ENCODE measurements around the gene SYNDIG1.

SYNDIG1 gene

DNA sequence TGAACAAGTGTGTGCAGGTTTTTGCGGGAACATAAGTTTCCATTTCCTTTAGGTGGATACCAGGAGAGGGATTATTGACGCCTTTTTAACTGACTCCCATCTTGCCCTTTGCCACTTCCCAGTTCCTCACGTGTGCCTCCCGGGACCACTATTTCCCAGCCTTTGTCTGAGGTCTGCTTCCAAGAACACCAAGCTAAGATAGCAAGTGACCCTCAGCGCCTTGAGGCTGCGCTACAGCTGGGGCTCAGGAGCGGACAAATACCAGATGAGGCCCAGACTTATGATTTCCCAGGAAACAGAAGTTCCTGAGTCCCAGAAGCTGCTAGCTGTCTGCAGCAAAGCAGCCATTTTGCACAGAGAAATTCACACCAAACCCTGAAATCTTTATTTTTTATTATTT, 216.7 kb downstream of the SYNDIG1 start:
- no peak for DNase-seq (ENCODE audit: low read depth in 4 of 4, low spot score in 1 of 4)

DNA sequence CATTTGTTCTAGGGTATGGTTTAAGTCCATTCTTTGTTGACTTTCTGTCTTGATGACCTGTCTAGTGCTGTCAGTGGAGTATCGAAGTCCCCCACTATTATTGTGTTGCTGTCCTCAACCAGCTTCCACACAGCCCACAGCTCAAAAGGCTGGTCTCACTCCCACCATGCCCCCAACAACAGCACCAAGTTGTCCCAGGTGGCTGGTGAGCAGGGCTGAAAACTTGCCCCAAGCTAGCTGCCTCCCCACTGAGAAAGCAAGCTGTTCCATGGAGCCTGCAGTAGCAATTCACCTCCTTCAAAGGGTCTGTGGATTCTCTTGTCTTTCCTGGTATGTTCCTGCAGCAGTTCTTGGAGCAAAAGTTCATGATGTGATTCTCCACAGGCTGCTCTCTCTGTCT, 221.0 kb downstream of the SYNDIG1 start:
- no peak for DNase-seq (ENCODE audit: low read depth in 4 of 4, low spot score in 1 of 4)

GRCh38 chr20:24691901-24692351, 222.5 kb downstream of the SYNDIG1 start:
- no peak for DNase-seq (ENCODE audit: low read depth in 4 of 4, low spot score in 1 of 4)

GRCh38 chr20:24692446-24693200, 223.2 kb downstream of the SYNDIG1 start:
- DNase-seq (ENCODE audit: low read depth in 4 of 4, low spot score in 1 of 4) = no peak

GRCh38 chr20:24693466-24694156, 224.2 kb downstream of the SYNDIG1 start:
- DNase-seq (ENCODE audit: low read depth in 4 of 4, low spot score in 1 of 4) = no peak

DNA sequence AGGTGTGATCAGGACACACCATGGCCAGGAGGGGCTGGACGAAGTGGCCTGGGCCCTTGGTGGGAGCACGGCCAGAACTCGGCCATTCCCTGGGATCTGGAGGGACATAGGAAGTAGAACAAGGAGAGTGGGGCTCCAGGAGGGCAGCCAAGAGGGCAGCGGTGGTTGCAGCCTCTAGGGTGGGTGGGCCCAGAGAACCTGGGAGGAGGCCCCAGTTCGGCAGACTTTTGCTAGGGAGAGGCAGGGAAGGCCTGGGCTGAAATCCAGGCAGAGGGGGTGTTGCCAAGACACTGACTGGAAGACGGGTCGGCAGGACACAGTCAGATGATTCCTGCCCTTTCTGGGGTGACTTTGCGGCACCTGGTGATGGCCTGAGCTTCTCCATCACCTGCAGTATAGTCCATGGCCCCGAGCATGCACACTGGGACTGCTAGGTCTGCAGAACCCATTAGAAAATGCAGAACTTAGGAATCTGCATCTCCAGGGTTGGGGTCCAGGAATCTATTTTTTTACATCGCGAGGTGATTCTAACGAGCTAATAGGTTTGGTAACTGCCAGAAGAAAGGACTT, 224.8 kb downstream of the SYNDIG1 start:
- DNase-seq (ENCODE audit: low read depth in 4 of 4, low spot score in 1 of 4) = no peak

DNA sequence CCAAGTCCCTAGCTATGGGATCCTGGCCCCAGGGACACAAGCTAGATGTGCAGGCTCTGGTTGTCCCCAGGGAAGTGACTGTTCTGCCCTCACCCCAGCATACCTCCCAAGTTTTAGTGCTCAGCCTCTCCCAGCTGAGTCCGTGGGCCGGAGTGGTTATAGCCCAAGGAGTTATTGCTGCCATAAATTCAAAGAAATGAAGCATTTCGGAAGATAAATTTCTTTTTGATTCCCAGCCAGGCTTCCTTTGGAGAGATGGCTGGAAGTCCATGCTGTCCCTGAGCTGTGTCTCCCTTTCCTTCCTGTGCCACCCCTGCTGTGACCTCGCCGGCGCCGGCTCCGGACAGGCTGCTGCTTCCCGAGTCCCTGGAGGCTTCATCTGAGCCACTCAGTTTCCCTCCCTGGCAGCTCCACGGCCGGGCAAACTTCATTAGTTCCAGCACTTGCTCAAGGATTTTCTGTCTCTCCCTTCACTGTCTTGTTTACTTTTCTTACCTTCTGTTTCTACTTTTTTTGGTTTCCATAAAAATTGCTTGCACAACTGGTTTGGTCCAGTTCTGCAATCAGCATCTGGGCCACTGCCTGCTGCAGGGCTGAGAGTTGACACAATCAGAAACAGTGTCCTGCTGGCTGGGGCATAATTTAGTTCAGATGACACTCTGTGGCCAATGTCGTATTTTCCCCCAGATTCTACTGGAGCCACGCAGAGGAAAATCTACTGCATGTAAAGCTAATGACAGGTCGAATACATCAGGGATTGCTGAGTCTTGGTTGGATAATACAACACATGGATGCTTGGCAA, 225.5 kb downstream of the SYNDIG1 start:
- no peak for DNase-seq (ENCODE audit: low read depth in 4 of 4, low spot score in 1 of 4)

GRCh38 chr20:24695529-24696225, 226.2 kb downstream of the SYNDIG1 start:
- DNase-seq (ENCODE audit: low read depth in 4 of 4, low spot score in 1 of 4) = no peak

GRCh38 chr20:24696396-24696795, 227.0 kb downstream of the SYNDIG1 start:
- DNase-seq (ENCODE audit: low read depth in 4 of 4, low spot score in 1 of 4) = no peak

- no peak for DNase-seq (ENCODE audit: low read depth in 4 of 4, low spot score in 1 of 4)
These were observed 228.0 kb downstream of the SYNDIG1 start for GRCh38 chr20:24697411-24697810.

DNA sequence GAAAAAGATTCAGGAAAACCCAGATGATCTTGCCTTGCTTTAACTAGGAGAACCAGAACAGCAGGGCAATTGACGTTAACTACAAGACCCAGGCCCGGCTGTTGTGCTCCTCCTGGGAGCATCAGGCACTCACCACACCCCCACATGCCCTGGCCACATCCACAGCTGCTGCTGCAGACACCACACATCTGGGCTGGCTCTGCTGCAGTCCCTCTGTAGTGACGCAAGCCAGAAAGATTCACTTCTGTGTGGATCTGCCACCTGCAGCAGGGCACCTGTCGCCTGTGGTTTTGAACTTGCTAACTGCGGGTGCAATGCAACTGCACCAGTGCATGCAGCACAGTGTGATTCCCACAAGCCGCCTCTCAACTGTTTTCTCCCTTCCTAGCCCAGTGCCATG, 228.8 kb downstream of the SYNDIG1 start:
- DNase-seq (ENCODE audit: low read depth in 4 of 4, low spot score in 1 of 4) = no peak

- DNase-seq (ENCODE audit: low read depth in 4 of 4, low spot score in 1 of 4) = no peak
These were observed 229.3 kb downstream of the SYNDIG1 start for GRCh38 chr20:24698706-24699206.

DNA sequence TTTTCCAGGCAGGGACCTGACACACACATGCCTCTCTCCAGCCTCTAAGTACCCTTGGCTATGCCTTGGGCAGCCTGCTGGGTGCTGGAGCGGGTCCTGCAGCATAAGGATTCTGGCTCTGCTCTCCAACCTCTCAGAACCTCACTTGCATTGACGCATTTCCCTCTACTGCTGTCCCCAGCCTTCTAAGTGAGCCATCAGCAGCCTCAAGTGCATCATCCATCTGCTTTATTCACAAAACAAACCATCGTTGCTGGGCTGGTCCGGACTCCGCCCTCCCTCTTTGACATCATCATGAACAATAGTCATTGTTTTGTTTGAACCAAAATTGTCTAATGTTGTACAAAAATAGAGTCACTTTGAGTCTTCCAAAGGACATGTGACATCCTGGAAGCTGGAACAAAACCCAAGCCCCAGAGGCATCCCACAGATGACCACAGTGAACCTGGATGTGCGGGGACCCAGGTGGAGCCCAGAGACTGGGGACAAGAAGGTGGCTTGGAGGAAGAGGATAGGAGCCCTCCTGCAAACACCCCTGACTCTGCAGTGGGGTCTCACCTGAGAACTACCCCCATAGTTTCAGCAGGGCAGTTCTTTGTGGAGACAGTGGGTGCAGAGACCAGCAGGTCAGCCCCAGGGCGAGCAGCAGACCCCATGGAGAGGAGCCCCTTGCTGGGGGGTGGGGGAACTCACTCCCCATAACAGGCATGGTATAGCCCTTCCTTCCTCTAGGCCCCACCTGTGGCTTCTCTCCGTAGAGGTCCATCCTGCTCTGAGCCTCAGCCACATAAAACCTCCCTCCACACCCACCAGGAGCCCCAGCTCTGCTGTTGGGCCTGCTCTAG, 230.1 kb downstream of the SYNDIG1 start:
- no peak for DNase-seq (ENCODE audit: low read depth in 4 of 4, low spot score in 1 of 4)

DNA sequence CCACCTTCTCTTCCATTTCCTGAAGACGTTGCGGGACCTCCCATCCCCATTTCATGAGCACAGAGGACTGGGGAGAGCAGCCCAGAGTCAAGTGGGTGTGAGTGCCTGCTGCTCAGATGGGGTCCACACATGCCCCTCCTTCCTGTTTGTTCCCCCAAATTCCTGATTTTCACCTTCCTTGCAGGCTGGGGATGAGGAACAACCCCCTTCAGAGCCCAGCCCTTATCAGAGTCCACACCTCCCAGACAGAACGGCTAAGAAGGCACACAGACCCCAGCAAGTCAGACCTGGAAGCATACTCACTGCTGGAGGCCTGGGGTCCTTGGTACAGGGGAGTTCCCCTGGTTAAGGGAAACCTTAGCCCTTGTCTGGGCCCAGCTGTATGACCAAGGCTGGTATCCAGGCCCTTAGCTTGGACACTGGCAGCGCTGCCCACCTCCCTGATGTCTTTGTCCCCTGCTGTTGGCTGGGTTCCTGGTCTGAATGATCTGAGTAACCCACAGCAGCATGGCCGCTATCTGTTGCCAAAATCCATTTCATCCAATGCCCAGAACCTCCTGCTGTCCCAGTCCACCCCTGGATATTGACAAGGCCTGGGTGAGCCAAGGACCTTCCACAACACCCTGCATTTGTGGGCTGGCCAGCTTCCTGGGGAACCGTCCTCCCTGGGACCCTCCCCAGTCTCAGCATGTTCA, 230.9 kb downstream of the SYNDIG1 start:
- DNase-seq (ENCODE audit: low read depth in 4 of 4, low spot score in 1 of 4) = no peak

GRCh38 chr20:24701027-24701426, 231.6 kb downstream of the SYNDIG1 start:
- DNase-seq (ENCODE audit: low read depth in 4 of 4, low spot score in 1 of 4) = no peak

- no peak for DNase-seq (ENCODE audit: low read depth in 4 of 4, low spot score in 1 of 4)
These were observed 232.2 kb downstream of the SYNDIG1 start for GRCh38 chr20:24701668-24702067.

GRCh38 chr20:24702501-24703283, 233.3 kb downstream of the SYNDIG1 start:
- DNase-seq (ENCODE audit: low read depth in 4 of 4, low spot score in 1 of 4) = no peak

- DNase-seq (ENCODE audit: low read depth in 4 of 4, low spot score in 1 of 4) = no peak
These were observed 233.8 kb downstream of the SYNDIG1 start for GRCh38 chr20:24703284-24703610.

DNA sequence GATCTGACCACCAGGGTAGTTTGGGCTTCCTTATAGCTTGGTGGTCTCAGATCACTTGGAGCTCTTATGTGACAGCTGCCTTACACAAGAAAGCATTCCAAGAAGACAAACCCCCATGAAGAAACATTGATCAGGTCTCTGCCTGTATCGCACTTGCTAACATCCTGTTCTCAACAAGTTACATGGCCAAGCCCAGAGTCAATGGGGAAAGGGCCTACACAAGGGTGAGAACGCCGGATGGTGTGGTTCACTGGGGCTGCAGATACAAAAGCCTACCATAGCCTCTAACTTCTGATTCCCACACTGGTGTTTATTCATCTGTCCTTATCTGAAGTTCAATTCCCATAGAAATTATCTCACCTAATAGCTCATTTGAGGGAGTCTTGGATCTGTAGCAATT, 235.5 kb downstream of the SYNDIG1 start:
- DNase-seq (ENCODE audit: low read depth in 4 of 4, low spot score in 1 of 4) = no peak

Data from stimulated activated CD4-positive, alpha-beta T cell treated with anti-CD3 and anti-CD28 coated beads, Interleukin-1b, Interleukin-23, amount 100 ng/mL, for 24 hours (primary cell).